ENCODE measurements around the gene CNN2. TPM values are rescaled to one million over a fixed set of nuclear protein-coding genes. Genes with fewer than 3 reads are reported as not detected.

The CNN2 gene
- total and polyA plus RNA-seq, 2 donors (not counting 1 experiment from before 2014, with no cell fraction given), result 198 to 301 TPM

DNA sequence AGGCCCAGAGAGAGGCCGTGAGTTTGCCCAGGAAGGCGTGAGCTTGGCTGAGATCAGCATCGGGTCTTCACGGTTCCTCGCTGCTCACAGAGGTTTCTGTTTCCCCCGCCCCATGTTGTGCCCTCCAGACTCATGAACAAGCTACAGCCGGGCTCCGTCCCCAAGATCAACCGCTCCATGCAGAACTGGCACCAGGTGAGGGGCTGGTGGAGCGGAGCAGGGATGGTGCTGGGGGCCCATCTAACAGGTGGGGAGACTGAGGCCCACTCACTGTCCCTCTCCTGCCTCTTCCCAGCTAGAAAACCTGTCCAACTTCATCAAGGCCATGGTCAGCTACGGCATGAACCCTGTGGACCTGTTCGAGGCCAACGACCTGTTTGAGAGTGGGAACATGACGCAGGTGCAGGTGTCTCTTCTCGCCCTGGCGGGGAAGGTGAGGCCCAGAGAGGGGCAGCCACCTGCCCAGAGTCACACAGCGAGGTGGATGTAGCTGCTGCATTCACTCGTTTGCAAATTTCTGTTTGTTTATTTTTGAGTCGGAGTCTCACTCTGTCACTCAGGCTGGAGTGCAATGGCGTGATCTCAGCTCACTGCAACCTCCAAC is 6.0 kb downstream of the CNN2 start:
- Mint-ChIP-seq H3K4me3 (no peak overlapping the region), H3K9me3 (ENCODE audit: insufficient read depth) (no peaks in the 10 kb centered on the region), H3K4me1 (peaks cover 34% of the 10 kb centered on the region), H3K27me3 (no peaks in the 10 kb centered on the region), H3K27ac (no peak overlapping the region)
- ATAC-seq (ENCODE audit: low read depth), result no peak
- ChIA-PET POLR2A (interaction anchor here (0.7 to 0.9 kb wide), 4 partner anchors 16 to 372 kb away, joined by 4 to 7 read pairs (median 6); no protein-coding TSS in a partner anchor), CTCF (interaction anchor here (0.7 to 1.2 kb wide), 2 partner anchors 34 to 39 kb away, joined by 3 to 4 read pairs; partner anchors contain the start of gene ARHGAP45)
- H3K9ac ChIP-seq (ENCODE audit: low read length), result no peak overlapping the region
- intact Hi-C loops (cut with micrococcal nuclease), result no loop called here
- H4K20me1 ChIP-seq (ENCODE audit: control insufficient read depth, insufficient read depth, low read length, poor library complexity, severe bottlenecking), result peaks cover 73% of the 10 kb centered on the region
- peaks cover 0 to 54% of the 10 kb centered on the region in 2 experiments for H3K36me3 ChIP-seq (replicated peaks in 1 of 2; ENCODE audit: control extremely low read depth in 1 of 2, control insufficient read depth in 1 of 2, extremely low read depth in 1 of 2, insufficient read depth in 2 of 2, low read length in 1 of 2)
- DNase-seq, result no peak
- H3K4me2 ChIP-seq (replicated peaks; ENCODE audit: low read depth, low read length, poor library complexity, severe bottlenecking), result no peak overlapping the region
- no peak overlapping the region for H3K27ac ChIP-seq (ENCODE audit: low read length in 2 of 2)
- peaks cover 51% of the 10 kb centered on the region for H3K79me2 ChIP-seq (ENCODE audit: control insufficient read depth, insufficient read depth, low read length)
- H2AFZ ChIP-seq (ENCODE audit: insufficient read depth, low read depth, low read length, poor library complexity, severe bottlenecking), result no peak overlapping the region
- 90% methylated on average over 18 of the region's 20 CpGs for WGBS (ENCODE audit: insufficient coverage)
- H3K4me1 ChIP-seq (ENCODE audit: control insufficient read depth in 2 of 2, insufficient read depth in 2 of 2, low read length in 2 of 2), result peaks cover 23 to 46% of the 10 kb centered on the region in 2 donors
- no peak overlapping the region for H3K4me3 ChIP-seq (ENCODE audit: control extremely low read depth in 1 of 5, extremely low read depth in 1 of 5, insufficient read depth in 1 of 5, low read depth in 2 of 5, low read length in 4 of 5)
- no peak for TF ChIP-seq EZH2 (IDR thresholded peaks at IDR 0.05; ENCODE audit: borderline replicate concordance, insufficient read depth, low read depth, low read length, poor library complexity, severe bottlenecking)
- TF ChIP-seq, protein P1, sequence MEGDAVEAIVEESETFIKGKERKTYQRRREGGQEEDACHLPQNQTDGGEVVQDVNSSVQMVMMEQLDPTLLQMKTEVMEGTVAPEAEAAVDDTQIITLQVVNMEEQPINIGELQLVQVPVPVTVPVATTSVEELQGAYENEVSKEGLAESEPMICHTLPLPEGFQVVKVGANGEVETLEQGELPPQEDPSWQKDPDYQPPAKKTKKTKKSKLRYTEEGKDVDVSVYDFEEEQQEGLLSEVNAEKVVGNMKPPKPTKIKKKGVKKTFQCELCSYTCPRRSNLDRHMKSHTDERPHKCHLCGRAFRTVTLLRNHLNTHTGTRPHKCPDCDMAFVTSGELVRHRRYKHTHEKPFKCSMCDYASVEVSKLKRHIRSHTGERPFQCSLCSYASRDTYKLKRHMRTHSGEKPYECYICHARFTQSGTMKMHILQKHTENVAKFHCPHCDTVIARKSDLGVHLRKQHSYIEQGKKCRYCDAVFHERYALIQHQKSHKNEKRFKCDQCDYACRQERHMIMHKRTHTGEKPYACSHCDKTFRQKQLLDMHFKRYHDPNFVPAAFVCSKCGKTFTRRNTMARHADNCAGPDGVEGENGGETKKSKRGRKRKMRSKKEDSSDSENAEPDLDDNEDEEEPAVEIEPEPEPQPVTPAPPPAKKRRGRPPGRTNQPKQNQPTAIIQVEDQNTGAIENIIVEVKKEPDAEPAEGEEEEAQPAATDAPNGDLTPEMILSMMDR (IDR thresholded peaks at IDR 0.05), result no peak
- H3K9me3 ChIP-seq (ENCODE audit: control extremely low read depth in 1 of 3, control insufficient read depth in 2 of 3, insufficient read depth in 1 of 3, low read length in 2 of 3), result no peaks in the 10 kb centered on the region
- no peaks in the 10 kb centered on the region for H3K27me3 ChIP-seq (replicated peaks in 1 of 4; ENCODE audit: control extremely low read depth in 1 of 4, control insufficient read depth in 3 of 4, insufficient read depth in 4 of 4, low read length in 3 of 4)

DNA sequence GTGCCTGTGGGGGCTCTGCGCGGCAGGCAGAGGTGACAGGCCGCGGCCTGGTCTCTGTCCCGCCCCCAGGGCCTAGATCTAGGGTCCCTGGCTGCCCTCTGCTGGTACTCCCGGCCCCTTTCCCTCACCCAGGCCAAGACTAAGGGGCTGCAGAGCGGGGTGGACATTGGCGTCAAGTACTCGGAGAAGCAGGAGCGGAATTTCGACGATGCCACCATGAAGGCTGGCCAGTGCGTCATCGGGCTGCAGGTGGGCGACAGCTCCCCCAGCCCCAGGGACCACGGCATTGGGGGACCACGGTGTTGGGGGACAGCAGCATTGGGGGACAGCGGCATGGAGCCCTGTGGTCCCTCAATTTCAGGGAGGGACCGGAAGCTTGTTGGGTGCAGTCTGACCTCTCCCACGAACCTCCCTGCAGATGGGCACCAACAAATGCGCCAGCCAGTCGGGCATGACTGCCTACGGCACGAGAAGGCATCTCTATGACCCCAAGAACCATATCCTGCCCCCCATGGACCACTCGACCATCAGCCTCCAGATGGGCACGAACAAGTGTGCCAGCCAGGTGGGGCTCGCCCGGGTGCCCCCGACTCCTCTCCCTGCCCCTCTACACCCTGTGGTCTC is 9.7 kb downstream of the CNN2 start:
- Mint-ChIP-seq H3K4me3 (no peak overlapping the region), H3K27me3 (no peaks in the 10 kb centered on the region), H3K9me3 (ENCODE audit: insufficient read depth) (no peaks in the 10 kb centered on the region), H3K27ac (peak overlapping the region; percentile 99), H3K4me1 (peaks cover 49% of the 10 kb centered on the region)
- WGBS (ENCODE audit: insufficient coverage), result 80% methylated on average over 28 of the region's 29 CpGs
- Histone ChIP-seq H3K36me3 (replicated peaks in 1 of 2; ENCODE audit: control extremely low read depth in 1 of 2, control insufficient read depth in 1 of 2, extremely low read depth in 1 of 2, insufficient read depth in 2 of 2, low read length in 1 of 2) (peaks cover 0 to 42% of the 10 kb centered on the region in 2 experiments), H4K20me1 (ENCODE audit: control insufficient read depth, insufficient read depth, low read length, poor library complexity, severe bottlenecking) (peaks cover 50% of the 10 kb centered on the region), H3K9me3 (ENCODE audit: control extremely low read depth in 1 of 3, control insufficient read depth in 2 of 3, insufficient read depth in 1 of 3, low read length in 2 of 3) (no peaks in the 10 kb centered on the region), H3K9ac (ENCODE audit: low read length) (no peak overlapping the region), H3K27me3 (replicated peaks in 1 of 4; ENCODE audit: control extremely low read depth in 1 of 4, control insufficient read depth in 3 of 4, insufficient read depth in 4 of 4, low read length in 3 of 4) (no peaks in the 10 kb centered on the region), H3K27ac (ENCODE audit: low read length in 2 of 2) (no peak overlapping the region), H2AFZ (ENCODE audit: insufficient read depth, low read depth, low read length, poor library complexity, severe bottlenecking) (no peak overlapping the region), H3K4me1 (ENCODE audit: control insufficient read depth in 2 of 2, insufficient read depth in 2 of 2, low read length in 2 of 2) (peaks cover 30 to 55% of the 10 kb centered on the region in 2 donors), H3K4me3 (ENCODE audit: control extremely low read depth in 1 of 5, extremely low read depth in 1 of 5, insufficient read depth in 1 of 5, low read depth in 2 of 5, low read length in 4 of 5) (no peak overlapping the region), H3K79me2 (ENCODE audit: control insufficient read depth, insufficient read depth, low read length) (peaks cover 28% of the 10 kb centered on the region), H3K4me2 (replicated peaks; ENCODE audit: low read depth, low read length, poor library complexity, severe bottlenecking) (peak overlapping the region; percentile 17)
- ATAC-seq (ENCODE audit: low read depth), result no peak
- ChIA-PET POLR2A (interaction anchor here (1.6 to 6.8 kb wide), 3 partner anchors 8 to 52 kb away, joined by 4 to 91 read pairs (median 11); partner anchors contain the start of gene CNN2), CTCF (interaction anchor here (1.2 to 4.5 kb wide), 4 partner anchors 9 to 30 kb away, joined by 4 to 35 read pairs (median 18); partner anchors contain the start of genes ARHGAP45, CNN2 and RNU6-2)
- DNase-seq, result no peak
- TF ChIP-seq, protein P1 (IDR thresholded peaks at IDR 0.05), result no peak
- no peak for TF ChIP-seq EZH2 (IDR thresholded peaks at IDR 0.05; ENCODE audit: borderline replicate concordance, insufficient read depth, low read depth, low read length, poor library complexity, severe bottlenecking)
- intact Hi-C loops (cut with micrococcal nuclease), result no loop called here

Data from B cell (primary cell).